Muscle of back (tissue), 13 donors: ENCODE measurements around the gene RIC1. TPM values are rescaled to one million over a fixed set of nuclear protein-coding genes. Genes with fewer than 3 reads are reported as not detected.
A peak's percentile ranks its signal among the peaks of the same experiment; 100 is the strongest.
"Not testable (repeated sequence)": the region's sequence is repeated elsewhere in the genome, so short reads cannot be mapped to it uniquely, and the experiment has no call there.

ENCODE experiments used
- DNase-seq, 3 donors: peaks; one replicate each; pipeline versions ENCODE4 v3.0.0 to v3.0.0-alpha.2; 2013
- long read RNA-seq, 9 donors: transcript quantifications; one replicate each; lab custom pipeline, GENCODE V29; 2026
- polyA plus RNA-seq, 10 donors: library from polyadenylated mRNA; unstranded; fragments of 120-200 nt; gene quantifications; one replicate each; pipeline ENCODE4 v1.2.1, GENCODE V29; 2013; ENCODE audit not compliant: insufficient read length in 10 of 10

RIC1 gene, protein sequence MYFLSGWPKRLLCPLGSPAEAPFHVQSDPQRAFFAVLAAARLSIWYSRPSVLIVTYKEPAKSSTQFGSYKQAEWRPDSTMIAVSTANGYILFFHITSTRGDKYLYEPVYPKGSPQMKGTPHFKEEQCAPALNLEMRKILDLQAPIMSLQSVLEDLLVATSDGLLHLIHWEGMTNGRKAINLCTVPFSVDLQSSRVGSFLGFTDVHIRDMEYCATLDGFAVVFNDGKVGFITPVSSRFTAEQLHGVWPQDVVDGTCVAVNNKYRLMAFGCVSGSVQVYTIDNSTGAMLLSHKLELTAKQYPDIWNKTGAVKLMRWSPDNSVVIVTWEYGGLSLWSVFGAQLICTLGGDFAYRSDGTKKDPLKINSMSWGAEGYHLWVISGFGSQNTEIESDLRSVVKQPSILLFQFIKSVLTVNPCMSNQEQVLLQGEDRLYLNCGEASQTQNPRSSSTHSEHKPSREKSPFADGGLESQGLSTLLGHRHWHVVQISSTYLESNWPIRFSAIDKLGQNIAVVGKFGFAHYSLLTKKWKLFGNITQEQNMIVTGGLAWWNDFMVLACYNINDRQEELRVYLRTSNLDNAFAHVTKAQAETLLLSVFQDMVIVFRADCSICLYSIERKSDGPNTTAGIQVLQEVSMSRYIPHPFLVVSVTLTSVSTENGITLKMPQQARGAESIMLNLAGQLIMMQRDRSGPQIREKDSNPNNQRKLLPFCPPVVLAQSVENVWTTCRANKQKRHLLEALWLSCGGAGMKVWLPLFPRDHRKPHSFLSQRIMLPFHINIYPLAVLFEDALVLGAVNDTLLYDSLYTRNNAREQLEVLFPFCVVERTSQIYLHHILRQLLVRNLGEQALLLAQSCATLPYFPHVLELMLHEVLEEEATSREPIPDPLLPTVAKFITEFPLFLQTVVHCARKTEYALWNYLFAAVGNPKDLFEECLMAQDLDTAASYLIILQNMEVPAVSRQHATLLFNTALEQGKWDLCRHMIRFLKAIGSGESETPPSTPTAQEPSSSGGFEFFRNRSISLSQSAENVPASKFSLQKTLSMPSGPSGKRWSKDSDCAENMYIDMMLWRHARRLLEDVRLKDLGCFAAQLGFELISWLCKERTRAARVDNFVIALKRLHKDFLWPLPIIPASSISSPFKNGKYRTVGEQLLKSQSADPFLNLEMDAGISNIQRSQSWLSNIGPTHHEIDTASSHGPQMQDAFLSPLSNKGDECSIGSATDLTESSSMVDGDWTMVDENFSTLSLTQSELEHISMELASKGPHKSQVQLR (N-terminal part only)
- 10 to 100 TPM; 14.5 to 21.8 (median 19.7) TPM for polyA plus RNA-seq
- long read RNA-seq, donor 1, result 0 reads
- long read RNA-seq, donor 2, partial matches to known transcripts, result 18 of 18 reads
- long read RNA-seq, donor 2, other reads (novel, unspliced or antisense), result 0 of 18 reads
- long read RNA-seq, donor 3, result 0 reads
- long read RNA-seq, donor 4, full-length matches to known transcripts, result 1 of 1 reads
- long read RNA-seq, donor 4, partial matches to known transcripts, result 0 of 1 reads
- long read RNA-seq, donor 4, other reads (novel, unspliced or antisense), result 0 of 1 reads
- long read RNA-seq, donor 5, full-length matches to known transcripts, result 1 of 1 reads
- long read RNA-seq, donor 5, partial matches to known transcripts, result 0 of 1 reads
- long read RNA-seq, donor 5, other reads (novel, unspliced or antisense), result 0 of 1 reads
- long read RNA-seq, donor 6, result 0 reads
- long read RNA-seq, donor 7, full-length matches to known transcripts, result 4 of 4 reads
- long read RNA-seq, donor 7, partial matches to known transcripts, result 0 of 4 reads
- long read RNA-seq, donor 7, other reads (novel, unspliced or antisense), result 0 of 4 reads
- long read RNA-seq, donor 8, result 0 reads
- long read RNA-seq, donor 9, result 0 reads

DNA sequence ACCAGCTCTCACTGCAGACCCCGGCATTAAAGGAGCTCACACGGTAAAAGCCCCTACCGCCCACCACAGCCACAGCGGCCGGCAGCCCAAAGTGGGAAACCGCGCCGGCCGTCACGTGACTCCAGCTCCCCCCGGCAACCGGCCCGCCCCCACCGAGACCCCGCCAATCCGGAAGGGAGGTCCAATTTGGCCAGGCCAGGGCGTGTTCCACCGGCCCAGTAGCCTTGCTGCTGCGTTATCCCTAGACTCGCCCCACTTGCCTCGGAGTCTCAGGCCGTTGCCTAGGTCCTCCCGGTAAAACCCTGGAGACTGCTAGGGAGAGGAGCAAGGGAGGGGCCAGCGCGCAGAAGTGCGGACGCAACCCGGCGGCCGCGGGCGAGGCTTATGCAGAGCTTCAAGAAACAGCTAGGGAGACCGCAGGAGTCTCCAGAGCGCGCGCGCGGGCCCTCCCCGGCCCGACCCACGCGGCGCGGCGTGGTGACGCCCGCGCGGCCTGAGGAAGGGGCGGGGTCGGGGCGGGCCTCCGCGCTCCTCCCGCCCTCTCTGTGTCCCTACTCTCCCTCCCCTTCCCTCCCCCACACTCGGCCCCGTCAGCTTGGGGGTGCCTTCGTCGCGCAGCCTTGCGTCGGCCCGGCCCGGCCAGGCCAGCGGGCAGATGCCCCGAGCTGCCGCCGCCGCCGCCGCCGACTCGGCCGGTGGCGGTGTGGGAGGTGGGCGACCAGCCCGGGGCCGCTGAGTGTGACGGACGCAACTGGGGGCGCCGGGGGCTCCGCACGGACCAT, at the start of gene RIC1:
RIC1 (plus strand) TSS at position 578 of the 782 bp plus-strand sequence; CDS start at position 781, 203 bp downstream.
- DNase-seq, result peak; percentile 95 to 98 (median 95)

DNA sequence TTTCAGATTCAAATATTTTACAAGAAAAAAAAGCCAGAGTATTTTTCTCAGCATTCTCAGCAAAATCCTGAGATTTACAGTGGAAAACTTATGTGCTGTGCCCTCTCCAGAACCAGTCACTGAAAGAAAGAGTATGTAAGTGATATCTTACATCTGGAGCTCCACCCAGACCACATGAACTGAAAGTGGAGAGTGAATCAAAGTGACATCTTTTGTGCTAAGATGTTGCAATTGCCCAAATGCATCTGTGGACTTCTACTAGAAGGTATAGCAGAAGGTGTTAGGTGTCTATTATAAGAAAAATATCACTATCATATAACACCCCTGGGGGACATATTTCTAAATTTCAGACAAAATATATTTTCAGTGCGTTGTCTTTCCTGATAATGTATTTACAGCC, 49.0 kb upstream of the RIC1 start:
- DNase-seq, result no peak

DNA sequence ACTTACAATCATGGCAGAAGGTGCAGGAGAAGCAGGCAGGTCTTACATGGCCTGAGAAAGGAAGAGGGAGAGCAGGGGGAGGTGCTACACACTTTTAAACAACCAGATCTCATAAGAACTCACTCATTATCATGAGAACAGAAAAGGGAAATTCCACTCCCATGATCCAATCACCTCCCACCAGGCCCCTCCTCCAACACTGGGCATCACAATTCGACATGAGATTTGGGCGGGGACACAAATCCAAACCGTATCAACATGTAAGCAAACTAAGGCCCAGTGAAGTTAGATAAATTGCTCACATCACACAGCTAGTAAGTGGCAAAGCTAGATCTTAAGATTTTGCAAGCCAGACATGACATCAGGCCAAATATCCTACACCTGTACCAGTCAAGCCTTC, 48.3 kb upstream of the RIC1 start:
- DNase-seq, result no peak

DNA sequence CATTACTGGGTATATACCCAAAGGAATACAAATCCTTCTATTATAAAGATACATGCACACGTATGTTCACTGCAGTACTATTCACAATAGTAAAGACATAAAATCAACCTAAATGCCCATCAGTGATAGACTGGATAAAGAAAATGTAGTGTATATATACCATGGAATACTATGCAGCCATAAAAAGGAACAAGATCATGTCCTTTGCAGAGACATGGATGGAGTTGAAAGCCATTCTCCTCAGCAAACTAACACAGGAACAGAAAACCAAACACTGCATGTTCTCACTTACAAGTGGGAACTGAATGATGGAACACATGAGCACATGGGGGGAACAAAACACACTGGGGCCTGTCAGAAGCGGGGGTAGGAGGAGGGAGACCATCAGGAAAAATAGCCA, 47.2 kb upstream of the RIC1 start:
- DNase-seq, result not testable (repeated sequence)

DNA sequence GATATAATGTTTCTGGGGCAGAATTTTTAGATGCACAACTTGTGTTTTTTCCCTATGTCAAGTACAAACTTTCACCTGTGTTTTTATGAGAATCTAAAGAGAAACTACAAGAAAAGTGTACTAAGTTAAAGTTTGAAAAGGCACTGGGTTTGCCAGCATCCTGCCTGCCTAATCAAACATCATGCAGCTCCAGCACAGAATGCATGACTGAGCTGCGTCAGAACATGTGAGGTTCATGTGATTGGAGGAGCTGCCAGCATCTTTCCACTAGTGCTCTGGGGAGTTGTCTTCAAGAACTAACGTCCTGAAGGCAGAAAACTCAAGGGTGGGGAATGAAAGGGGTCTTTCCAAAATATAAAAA, 46.1 kb upstream of the RIC1 start:
- DNase-seq, result peak in 2 of 3 donors; percentile 50 to 62

DNA sequence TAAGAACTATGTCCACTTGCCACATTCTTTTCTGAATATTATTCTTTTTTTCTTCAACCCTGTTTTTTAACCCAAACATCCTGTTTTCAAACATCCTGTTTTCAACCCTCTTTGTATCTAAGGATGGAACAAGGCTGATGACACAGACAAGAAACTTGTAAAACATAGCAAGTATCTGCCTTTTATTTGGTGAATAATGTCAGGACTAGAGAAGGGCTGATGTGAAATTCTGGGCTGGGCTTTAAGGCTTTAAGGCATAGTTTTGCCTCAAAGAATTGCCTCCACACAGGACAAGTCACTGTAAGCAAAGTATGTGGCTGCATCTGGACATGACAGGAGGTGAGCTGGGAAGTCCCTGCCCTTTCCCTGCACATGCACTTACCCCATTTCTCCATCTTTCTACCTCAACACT, 42.5 kb upstream of the RIC1 start:
- DNase-seq, result peak in 1 of 3 donors; percentile 53

DNA sequence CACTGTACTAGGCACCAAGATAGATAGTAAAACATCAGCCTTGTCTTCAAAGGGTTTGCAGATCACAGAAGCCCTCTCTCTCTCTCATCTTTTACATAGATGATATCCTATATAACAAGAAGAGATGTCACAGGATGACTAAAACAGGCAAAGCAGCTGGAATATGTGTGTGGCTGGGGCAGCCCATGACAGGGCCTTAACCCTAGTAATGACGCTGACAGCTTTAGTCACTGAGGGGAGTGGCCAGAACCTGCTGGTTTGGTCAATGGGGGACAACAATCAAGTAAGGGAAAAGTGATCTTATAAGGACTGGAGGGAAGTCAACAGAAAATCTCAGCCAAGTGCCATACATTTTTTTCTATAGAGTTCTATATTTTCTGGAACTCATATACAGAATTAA, 41.9 kb upstream of the RIC1 start:
- peak in 1 of 3 donors; percentile 64 for DNase-seq

DNA sequence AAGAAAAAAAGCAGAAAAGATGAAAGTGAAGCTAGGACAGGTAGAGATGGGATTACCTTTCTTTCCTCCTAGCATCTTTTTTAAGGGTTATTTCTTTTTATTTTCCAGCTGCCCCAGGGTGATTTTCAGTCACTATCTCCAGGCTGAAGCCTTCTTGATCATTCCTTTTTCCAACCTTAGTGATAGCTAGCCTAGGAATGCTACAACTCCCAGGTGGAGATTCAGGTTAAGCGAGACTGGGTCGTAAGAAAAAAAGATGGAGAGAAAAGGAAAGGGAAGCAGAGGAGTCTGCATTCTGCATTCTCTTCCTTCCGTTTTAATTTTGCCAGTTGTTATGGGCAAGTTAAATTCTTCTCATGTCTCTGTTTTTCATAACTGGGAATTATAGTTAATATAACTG, 36.7 kb upstream of the RIC1 start:
- no peak for DNase-seq

DNA sequence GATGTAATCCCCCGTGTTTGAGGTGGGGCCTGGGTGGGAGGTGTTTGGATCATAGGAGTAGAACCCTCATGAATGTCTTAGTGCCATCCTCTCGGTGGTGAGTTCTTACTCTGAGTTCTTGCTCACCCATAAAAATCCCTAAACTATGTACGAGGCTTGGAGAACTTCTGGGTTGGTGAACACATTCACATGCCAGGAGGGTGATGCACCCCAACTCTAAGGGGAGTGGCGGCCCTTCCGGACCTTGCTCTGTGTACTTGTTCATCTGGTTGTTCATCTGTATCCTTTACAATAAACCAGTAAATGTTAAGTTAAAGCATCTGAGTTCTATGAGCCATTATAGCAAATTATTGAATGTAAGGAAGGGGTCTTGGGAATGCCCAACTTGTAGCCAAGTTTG, 36.0 kb upstream of the RIC1 start:
- no peak for DNase-seq

DNA sequence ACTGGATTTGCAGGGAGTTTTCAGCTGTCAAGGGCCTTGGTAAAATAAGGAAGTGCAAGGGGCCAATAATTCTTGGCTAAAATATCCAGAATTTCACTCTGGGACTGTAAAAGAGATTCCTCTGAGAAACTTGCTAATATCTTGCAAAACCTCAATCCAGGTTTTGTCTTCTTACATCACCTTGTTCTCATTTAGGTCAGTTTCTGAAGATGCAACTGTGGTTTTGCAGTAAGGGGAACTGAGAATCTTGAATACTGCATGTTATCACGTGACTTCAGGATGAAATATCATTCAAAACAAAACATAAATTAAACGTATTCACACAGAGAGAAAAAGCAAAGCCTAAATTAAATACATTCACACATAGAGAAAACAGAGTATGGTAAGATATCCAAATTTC, 35.0 kb upstream of the RIC1 start:
- DNase-seq, result no peak

DNA sequence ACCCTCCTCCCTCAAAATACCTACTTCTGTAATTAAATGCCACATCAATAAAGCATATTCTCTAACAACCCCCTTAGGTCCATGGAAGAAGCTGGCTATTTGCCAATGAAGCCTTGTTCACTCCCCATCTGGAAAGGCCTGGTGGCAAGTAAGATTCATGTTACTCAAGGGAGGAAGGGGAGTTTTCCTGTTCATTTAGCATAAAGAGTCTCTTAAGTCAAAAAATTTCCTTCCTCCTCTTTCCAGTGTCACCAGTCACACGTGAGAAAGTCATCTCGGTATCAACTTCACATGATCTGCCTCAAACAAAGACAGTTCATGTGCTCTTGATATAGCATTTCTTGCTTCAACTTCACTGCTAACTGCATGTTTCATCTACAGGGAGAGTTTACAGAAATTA, 32.7 kb upstream of the RIC1 start:
- peak in 1 of 3 donors; percentile 36 for DNase-seq

DNA sequence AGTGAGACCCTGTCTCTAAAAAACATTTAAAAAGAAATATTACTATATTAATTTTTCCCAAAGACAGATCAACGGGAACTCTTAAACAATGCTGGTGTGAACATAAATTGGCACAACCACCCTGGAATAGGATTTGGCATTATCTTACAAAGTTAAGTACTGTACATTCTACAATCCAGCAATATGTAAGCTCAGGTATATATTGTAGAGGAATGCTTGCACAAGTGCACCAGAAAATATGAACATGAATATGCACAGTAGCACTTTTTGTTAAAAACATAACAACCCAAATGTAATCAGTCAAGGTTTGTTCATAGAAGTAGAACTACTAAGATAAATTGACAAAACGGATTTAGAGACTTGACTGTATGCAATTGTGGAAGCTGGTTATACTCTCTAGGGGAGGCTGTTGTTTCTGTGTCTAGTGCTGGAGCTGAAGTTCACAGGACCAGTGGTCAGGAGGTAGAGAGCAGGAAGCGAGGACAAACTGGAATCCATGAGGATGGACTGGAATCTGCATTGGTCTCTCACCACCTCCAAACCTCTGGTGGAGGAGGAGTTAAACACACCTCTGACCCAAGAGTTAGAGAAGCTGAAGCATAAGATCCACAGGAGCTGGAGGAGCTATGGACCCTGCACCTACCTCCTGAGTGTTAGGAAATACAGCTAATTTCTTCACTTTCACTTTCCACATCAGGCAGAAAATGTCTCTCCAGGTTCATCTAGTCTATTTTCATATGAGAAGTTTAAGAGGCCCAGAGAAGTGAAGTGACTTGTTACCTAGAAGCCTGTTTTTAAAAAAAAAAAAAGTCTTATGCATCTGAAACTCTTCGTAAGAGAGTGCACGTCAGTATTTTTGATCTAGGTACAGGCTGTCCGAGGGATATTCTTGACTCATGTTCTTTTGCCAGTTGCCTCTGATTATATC, 20.3 kb upstream of the RIC1 start:
- no peak for DNase-seq

DNA sequence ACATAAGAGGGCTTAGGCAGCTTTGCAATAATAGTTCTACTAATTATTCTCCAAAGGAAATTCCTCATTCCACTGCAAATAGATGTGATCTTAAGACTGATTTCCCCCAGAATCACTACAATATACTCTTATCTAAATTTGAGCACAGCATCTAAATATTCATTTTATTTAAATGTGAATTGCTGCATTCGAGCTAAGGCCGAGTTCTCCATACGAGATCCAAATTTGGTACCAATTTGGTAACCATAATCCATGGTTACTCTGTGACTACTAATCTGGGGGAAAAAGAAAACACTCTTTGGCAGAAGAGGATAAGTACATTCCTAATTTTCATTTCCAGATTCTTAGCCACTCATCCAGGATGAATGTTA, 19.7 kb upstream of the RIC1 start:
- DNase-seq, result no peak

DNA sequence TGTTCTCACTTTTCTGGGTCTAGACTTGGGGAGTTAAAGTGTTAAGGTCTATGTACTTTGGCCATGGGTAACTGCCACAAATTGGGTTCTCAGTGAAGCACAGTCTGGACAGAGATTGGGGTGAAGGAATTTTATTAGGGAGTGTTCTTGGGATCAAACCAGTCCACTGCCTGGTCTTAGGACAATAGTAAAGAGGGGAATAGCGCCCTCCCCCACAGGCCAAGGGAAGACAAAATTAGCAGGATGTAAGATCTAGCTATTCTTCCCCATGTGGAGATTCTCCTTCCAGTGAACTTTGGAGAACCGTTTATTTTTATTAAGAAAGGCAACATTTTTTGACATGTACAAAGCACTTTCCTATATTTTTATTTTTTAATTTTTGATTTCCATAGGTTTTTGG, 18.4 kb upstream of the RIC1 start:
- DNase-seq, result no peak

DNA sequence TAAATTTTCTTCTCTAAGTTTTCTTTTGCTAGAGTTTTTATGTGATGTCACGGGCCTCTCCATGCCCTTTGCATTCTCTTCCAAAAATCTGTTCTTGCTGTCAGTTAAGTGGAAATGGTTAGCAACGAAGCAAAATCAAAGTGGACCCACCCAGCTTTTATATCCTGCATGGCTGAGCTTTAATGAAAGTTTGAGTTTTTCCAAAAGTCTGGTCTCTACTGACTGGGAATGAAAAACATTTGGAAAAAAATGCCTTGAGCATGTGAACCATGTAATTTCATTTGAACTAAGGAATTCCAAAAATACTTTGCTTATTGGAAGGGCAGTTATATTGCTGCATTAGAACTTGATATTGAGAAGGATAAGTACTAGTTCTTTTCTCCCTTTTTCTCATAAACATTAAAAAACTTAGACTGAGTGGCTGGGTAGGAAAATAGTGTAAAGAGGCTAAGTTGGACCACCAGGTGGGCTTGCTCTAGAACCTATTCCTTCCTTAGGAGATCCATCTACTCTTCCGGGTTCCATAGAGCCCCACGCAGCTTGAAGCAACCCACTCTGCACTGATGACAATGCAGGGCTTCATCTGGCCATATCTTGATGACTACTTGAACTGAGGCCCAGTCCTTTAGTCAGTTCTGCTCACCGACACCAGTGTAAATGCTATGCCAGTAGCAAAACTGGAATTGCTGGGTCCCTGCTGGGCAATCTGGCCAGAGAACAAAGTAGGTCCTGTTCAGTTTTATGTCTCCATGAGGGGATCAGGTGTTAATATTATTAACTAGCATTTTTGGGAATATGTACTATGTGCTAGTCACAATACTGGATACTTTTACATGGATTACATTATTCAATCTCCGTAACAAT, 17.4 kb upstream of the RIC1 start:
- no peak for DNase-seq

DNA sequence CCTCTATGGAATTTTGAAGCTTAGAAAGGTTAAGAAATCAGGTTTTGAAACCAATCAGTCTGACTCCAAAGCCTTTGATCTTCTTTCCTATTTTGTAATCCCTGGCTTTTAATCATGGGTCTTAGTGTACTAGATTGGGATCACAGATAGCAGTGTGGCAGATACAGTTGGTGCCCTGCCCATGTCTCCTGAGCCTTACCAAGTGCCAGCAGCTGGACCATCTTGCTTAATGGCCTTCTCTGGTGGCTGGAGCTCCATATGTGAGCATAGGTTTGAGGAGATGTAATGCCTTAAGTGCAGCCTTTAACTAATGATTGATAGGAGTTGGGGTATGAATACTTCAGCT, 16.7 kb upstream of the RIC1 start:
- DNase-seq, result no peak

DNA sequence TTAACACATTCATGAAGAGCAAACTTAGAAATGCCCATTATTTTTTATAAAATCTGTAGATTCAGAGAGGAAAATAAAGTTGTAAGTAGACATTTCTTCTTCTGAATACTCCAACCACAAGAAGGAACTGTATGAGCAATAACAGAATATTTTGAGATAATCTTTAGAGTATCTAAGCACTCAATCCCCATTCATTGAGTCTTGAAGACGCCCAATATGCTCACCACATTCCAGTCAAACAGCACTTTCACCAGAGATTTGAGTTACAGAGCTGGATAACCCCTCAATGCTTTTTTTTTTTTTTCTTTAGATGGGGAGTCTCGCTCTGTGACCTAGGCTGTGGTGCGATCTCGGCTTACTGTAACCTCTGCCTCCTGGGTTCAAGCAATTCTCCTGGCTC, 14.7 kb upstream of the RIC1 start:
- no peak for DNase-seq

DNA sequence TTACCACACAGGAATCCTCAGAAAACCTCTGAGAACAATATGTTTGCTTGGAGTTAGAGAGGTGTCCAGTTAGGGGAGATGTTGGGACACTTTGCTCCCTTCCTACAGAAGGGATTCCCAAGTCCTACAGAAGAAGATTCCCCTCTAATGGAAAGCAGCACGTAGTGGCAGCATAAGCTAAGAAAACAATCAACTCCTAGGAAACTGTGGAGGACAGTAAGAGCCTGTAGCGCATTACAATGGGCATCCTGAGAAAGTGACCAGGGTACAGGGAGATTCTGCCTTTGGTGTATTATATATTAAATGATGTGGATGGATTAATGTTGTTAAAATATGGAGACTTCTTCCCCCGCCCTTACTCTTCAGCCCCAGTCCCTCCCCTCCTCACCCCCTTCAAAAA, 13.9 kb upstream of the RIC1 start:
- DNase-seq, result no peak
